Activated T-cell treated with anti-CD3 and anti-CD28 coated beads, Interleukin-2, amount 50 U/mL, for 4 hours (primary cell): Measurements from ENCODE around the gene NPFF. TPM values are rescaled to one million over a fixed set of nuclear protein-coding genes. Genes with fewer than 3 reads are reported as not detected.

ENCODE experiments used
- ATAC-seq, 2 donors: fragments of 200-7000 bp; cut with Tn5 transposase; one replicate each; pipeline ENCODE4 v1.10.0; 2021
- DNase-seq: peaks from one replicate; pipeline ENCODE4 v3.0.0-alpha.2; 2020
- H3K27me3 Mint-ChIP-seq: one replicate; pipeline ENCODE4 v1.8.0; 2021; ENCODE audit warnings: low read depth, mixed read lengths
- H3K36me3 Mint-ChIP-seq: one replicate; pipeline ENCODE4 v1.8.0; 2022; ENCODE audit warnings: mixed read lengths; ENCODE audit not compliant: insufficient read depth
- H3K4me1 Mint-ChIP-seq: one replicate; pipeline ENCODE4 v1.8.0; 2021; ENCODE audit warnings: low read depth, mixed read lengths
- H3K4me3 Mint-ChIP-seq: one replicate; pipeline ENCODE4 v1.8.0; 2021; ENCODE audit warnings: mild to moderate bottlenecking, moderate library complexity, mixed read lengths
- H3K9me3 Mint-ChIP-seq: one replicate; pipeline ENCODE4 v1.8.0; 2021; ENCODE audit warnings: mixed read lengths
- total RNA-seq, 3 donors: library from RNA; stranded (reverse); gene quantifications; one replicate each; pipeline ENCODE4 v1.2.1, GENCODE V29; 2021

Gene NPFF
- total RNA-seq, 3 donors from 2014 or later = not detected

DNA sequence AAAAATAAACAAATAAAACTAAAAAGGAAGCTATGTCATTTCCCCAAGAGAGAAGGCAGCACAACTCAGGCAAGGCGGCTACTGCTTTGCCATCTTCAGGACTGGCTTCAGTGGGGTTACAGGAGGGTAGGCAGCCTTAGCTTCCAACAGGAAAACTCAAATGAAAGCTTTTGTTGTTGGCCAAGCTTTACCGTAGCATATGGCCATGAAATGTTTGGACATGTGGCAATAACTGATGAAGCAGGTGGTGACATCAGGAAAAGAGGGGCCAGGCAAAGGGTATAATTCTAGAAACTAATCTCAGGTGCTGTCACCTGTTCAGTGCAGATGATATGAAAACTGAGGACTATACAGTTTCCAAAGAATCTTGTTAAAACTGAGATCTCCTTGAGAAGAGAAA is 22.8 kb upstream of the NPFF start:
- Mint-ChIP-seq H3K4me1 (no peaks in the 10 kb centered on the region), H3K36me3 (peaks cover 22% of the 10 kb centered on the region), H3K27me3 (no peaks in the 10 kb centered on the region), H3K9me3 (no peaks in the 10 kb centered on the region), H3K4me3 (no peak overlapping the region)
- no peak for DNase-seq
- ATAC-seq = no peak

DNA sequence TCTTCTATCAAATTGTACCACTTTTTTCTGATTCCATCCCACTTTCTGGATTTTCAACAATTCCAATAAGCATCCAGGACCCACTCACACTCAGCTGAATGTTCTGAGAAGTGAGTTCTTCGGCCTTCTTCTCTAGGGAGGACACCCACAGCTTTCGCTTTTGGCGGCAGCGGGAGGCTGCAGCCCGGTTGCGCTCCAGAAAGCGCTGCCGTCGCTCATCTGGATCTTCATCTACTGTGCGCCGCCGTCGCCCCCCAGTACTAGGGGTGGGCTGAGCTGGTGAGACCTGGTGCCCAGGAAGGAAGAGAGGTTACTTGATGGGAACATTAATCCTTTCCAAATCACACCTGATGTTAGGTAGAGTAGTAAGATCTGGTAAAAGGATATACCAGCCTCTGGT is 17.2 kb upstream of the NPFF start:
- ATAC-seq (no peak), DNase-seq (no peak)
- Mint-ChIP-seq H3K36me3 (peaks cover 19% of the 10 kb centered on the region), H3K4me1 (no peaks in the 10 kb centered on the region), H3K27me3 (no peaks in the 10 kb centered on the region), H3K9me3 (no peaks in the 10 kb centered on the region), H3K4me3 (no peak overlapping the region)

DNA sequence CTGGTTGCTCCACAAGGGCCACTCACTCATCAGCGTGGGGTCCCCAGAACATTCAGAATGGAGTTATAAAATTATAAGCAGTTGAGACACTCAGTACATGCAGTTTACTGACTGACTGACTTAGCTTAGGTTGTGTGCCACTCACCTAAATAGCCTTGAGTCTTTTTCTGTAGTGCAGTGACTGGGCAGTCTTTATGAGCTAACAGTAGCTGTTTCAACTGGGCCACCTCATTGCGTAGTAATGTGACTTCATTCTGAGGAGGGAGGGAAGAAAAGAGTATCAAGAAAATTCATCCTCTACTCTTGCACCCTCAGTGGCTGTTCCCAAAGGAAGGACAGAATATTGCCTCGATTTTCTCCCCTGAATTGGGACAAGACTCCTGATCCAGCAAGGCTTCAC is 15.8 kb upstream of the NPFF start:
- H3K9me3 Mint-ChIP-seq = no peaks in the 10 kb centered on the region
- peaks cover 17% of the 10 kb centered on the region for H3K36me3 Mint-ChIP-seq
- no peaks in the 10 kb centered on the region for H3K4me1 Mint-ChIP-seq
- ATAC-seq (no peak), DNase-seq (no peak)
- H3K4me3 Mint-ChIP-seq = no peak overlapping the region
- no peaks in the 10 kb centered on the region for H3K27me3 Mint-ChIP-seq

DNA sequence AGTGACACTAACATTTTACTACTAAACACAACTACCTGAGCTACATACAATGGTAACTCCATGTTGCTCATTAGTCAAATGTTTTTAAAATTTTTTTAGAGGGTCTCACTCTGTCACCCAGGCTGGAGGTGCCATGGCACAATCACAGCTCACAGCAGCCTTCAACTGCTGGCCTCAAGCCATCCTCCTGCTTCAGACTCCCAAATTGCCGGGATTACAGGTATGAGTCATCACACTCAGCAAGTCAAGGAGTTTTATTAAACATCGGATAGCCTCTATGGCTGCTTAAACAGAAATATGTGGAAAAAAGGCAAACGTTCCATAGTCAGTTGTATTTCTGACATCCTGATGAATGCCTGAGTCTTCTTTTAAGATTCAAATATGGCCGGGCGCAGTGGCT is 11.1 kb upstream of the NPFF start:
- Mint-ChIP-seq H3K36me3 (peaks cover 31% of the 10 kb centered on the region), H3K4me1 (no peaks in the 10 kb centered on the region), H3K27me3 (no peaks in the 10 kb centered on the region), H3K9me3 (no peaks in the 10 kb centered on the region), H3K4me3 (no peak overlapping the region)
- DNase-seq (no peak), ATAC-seq (no peak)

DNA sequence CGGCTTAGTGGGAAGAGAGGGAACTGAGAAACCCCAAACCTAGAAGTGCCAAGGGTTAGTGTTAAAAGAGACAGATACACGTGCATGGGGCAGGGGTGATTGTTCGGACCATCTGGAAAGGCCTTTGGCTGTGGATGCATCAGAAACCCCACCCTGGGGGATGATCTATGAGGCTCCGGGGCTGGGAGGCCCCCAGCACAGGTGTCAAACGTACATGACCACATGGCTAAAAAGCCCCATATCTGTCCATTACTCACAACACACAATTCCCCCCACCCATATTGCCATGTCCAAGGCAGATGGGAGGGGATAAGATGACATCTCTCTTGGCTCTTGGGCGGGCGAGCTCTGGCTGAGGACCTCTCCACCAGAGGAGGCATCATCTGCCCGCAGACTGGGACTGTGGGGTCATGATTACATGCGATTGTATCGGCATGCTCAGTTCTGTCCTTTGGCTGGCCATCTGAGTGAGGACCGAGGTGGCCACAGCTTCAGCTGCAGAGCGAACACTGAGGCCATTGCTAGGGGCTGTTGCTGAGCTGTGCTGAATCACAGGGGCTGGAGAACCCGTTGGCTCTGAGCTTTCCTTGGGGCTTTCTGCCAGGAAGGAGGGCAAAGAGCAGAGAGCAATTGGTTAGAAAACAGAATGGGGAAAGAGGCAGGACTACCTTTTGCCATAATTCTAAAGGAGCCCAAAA is 9.6 kb upstream of the NPFF start:
- Mint-ChIP-seq H3K4me1 (no peaks in the 10 kb centered on the region), H3K36me3 (peaks cover 36% of the 10 kb centered on the region), H3K27me3 (no peaks in the 10 kb centered on the region), H3K9me3 (no peaks in the 10 kb centered on the region), H3K4me3 (no peak overlapping the region)
- ATAC-seq (no peak), DNase-seq (no peak)

DNA sequence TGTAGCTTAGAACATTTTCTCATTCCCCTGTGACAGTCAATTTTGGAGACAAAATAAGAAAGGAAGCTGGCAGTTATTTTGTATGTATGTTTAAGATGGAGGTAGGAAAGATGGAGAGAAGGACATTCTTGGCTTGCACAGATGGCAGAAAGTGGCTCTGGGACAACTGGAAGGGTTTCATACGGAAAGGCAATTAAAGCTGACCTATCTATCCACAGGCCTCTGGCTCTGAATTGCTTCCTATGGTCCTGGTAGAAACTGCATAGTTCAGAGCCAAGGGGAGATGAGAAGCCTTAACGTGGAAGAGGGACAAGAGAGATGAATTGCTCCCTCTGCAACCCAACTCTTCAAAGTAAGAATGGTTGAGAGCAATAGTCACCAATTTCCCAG is 8.0 kb upstream of the NPFF start:
- H3K36me3 Mint-ChIP-seq = peaks cover 26% of the 10 kb centered on the region
- no peaks in the 10 kb centered on the region for H3K9me3 Mint-ChIP-seq
- no peaks in the 10 kb centered on the region for H3K27me3 Mint-ChIP-seq
- DNase-seq = no peak
- no peaks in the 10 kb centered on the region for H3K4me1 Mint-ChIP-seq
- no peak overlapping the region for H3K4me3 Mint-ChIP-seq
- no peak for ATAC-seq

DNA sequence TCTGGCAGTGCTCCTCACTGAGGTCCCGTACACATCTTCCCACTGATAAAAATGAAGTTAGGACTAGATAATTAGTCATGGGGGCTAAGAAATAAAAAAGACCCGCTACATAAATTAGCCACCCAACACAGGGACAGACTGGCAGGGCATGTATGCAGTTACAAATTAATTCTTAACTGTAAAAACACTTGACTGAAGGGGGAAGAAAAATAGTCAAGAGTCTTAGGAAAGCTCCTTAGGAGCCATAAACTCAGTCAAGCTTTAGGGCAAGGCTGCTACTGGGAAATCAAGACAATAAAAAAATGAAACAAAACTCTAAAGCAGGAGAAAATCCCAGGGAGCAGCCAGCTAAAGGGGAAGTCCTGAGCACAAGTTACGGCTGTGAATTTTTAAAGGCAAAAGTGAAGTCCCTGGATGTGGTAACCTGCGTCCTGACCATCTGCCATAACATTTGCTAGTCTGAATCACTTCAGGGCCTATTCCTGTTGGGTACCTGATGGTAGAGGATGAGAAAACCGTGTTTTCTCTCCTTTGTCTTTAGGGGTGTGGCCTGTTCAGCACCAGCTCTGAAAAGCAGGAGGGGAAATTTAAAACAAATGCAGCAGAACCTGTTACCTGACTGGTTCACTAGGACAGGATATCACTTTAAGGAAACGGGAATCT is 7.5 kb upstream of the NPFF start:
- DNase-seq = no peak

DNA sequence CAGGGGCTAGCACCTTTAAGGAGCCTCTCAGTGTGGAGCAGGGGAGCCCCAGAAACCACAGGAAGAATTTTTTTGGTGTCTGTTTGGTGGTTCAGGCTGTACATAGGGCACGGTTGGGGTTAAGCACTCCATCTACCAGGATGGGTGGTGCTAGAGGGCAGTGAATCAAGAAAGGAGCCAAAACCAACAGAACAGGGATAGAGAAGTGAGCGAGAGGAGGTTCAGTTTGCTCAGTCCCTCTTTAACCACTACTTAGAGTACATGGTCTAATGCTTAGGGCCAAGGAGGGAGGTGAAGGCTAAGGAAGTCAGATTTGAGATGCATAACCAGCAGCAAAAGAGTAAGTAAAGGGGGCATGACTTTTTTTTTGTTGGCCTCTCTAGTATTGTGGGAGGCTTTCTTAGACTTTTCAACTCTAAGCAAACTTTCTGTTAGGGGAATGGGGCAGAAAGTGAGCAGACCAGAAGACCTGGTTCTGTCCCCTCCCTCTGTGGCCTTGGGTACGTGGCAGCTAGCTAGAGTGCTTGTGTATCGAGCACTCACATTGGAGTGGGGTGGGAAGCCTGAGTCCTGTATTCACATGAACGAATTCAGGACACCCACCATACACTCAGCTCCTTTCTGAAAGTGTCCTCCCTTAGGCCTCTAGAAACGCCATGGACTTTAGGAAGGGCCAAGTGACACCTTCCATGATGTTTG is 6.6 kb upstream of the NPFF start:
- peaks cover 26% of the 10 kb centered on the region for H3K36me3 Mint-ChIP-seq
- no peaks in the 10 kb centered on the region for H3K9me3 Mint-ChIP-seq
- DNase-seq = no peak
- no peak overlapping the region for H3K4me3 Mint-ChIP-seq
- peaks cover under 1% of the 10 kb centered on the region for H3K4me1 Mint-ChIP-seq
- no peaks in the 10 kb centered on the region for H3K27me3 Mint-ChIP-seq
- ATAC-seq = no peak

More for the DNA sequence above, 7.5 kb upstream of the NPFF start:
- no peaks in the 10 kb centered on the region for H3K4me1 Mint-ChIP-seq
- H3K27me3 Mint-ChIP-seq = no peaks in the 10 kb centered on the region
- peaks cover 26% of the 10 kb centered on the region for H3K36me3 Mint-ChIP-seq
- ATAC-seq = no peak
- no peaks in the 10 kb centered on the region for H3K9me3 Mint-ChIP-seq
- no peak overlapping the region for H3K4me3 Mint-ChIP-seq

DNA sequence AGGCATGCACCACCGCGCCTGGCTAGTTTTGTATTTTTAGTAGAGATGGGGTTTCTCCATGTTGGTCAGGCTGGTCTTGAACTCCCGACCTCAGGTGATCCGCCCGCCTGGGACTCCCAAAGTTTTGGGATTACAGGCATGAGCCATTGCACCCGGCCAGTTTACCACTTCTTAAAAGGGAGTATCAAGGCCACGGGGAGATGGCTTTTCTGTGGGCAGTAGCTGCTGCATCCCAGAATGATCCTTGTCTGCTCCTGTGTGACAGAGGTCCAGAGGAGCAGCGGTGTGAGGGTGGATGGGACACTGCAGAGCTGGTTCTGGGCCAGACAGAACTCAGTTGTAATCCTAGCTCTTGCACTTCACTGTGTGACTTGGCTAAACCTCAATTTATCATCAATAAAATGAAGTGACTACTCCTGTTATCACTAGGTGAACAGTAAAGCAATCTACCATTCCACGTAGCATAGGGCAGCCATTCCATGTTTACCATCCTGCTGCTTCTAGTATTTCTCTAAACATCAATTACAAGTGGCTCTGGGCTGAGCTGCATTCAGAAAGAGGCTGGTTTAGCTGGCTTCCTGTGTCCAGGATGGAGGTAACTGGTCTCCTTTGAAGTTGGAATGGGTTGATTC is 3.0 kb upstream of the NPFF start:
- peaks cover 18% of the 10 kb centered on the region for H3K36me3 Mint-ChIP-seq
- no peaks in the 10 kb centered on the region for H3K27me3 Mint-ChIP-seq
- H3K9me3 Mint-ChIP-seq = no peaks in the 10 kb centered on the region
- ATAC-seq (no peak), DNase-seq (no peak)
- no peak overlapping the region for H3K4me3 Mint-ChIP-seq
- H3K4me1 Mint-ChIP-seq = peaks cover 5% of the 10 kb centered on the region

DNA sequence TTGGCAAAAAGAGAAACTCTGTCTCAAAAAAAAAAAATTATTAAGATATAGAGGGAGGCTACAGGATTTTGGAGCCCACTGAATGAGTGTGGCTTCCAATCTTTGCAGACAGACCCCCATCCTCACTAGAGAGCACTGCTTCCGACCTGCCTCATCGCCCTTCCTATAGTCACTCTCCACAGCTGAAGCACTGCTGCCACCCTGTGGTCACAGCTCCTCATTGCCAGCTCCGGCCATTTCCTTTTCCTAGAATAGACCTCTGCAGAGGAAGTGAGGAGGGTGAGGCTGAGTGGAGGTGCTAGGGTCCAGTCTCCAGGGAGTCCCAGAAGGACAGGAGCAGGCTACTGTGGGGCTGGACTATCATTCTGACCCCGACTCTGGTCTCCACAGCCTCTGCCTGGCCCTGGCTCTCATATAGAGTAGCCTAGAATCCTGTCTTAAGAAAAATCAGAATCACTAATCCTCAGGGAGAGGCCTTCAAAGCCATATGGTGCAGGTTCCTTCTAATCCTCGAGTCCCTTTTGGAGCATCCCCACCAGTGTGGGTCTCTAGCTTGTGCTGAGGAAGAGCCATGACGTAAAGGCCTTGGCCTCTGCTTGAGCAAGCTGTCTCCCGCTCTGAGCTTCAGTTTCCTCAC is 1.4 kb upstream of the NPFF start:
- peak; percentile 80 for DNase-seq
- Mint-ChIP-seq H3K27me3 (no peaks in the 10 kb centered on the region), H3K36me3 (peaks cover 15% of the 10 kb centered on the region), H3K9me3 (no peaks in the 10 kb centered on the region), H3K4me1 (peaks cover 5% of the 10 kb centered on the region), H3K4me3 (no peak overlapping the region)
- ATAC-seq = peak; percentile 92 to 96

DNA sequence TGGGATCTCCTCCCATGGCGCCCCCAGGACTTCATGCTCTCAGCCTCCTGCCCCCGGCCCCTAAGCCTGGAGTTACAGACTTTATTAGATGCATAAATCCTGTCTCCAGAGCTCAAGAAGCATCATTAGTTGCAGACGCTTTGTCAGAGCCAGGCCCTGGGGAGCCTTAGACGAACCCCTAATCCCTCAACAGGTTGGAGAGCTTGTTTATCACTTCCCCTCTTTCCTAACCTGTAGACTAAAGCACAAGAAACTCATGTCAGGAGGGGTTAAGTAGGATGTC is 260 bp upstream of the NPFF start:
- peaks cover 14% of the 10 kb centered on the region for H3K36me3 Mint-ChIP-seq
- no peak for ATAC-seq
- no peak overlapping the region for H3K4me3 Mint-ChIP-seq
- peaks cover 12% of the 10 kb centered on the region for H3K4me1 Mint-ChIP-seq
- DNase-seq = no peak
- H3K27me3 Mint-ChIP-seq = no peaks in the 10 kb centered on the region
- H3K9me3 Mint-ChIP-seq = no peaks in the 10 kb centered on the region

DNA sequence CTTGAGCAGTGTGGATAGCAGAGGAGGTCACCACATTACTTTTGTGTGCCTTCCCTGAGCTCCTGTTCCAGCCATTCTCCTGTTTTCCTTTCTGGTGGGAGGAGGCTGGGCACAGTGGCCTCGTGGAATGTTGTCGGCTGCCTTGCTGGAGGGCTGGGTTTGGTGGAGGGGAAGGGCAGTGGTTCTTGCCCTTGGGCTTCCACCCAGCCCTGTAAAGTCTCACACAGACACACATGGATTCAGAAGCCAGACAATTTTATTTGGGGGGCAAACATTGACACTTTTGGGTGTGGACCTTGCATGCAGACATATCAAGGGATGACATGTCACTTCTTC is 866 bp downstream of the NPFF start:
- Mint-ChIP-seq H3K4me3 (no peak overlapping the region), H3K9me3 (no peaks in the 10 kb centered on the region), H3K27me3 (no peaks in the 10 kb centered on the region), H3K4me1 (peaks cover 19% of the 10 kb centered on the region), H3K36me3 (peaks cover 10% of the 10 kb centered on the region)
- ATAC-seq (no peak), DNase-seq (no peak)

DNA sequence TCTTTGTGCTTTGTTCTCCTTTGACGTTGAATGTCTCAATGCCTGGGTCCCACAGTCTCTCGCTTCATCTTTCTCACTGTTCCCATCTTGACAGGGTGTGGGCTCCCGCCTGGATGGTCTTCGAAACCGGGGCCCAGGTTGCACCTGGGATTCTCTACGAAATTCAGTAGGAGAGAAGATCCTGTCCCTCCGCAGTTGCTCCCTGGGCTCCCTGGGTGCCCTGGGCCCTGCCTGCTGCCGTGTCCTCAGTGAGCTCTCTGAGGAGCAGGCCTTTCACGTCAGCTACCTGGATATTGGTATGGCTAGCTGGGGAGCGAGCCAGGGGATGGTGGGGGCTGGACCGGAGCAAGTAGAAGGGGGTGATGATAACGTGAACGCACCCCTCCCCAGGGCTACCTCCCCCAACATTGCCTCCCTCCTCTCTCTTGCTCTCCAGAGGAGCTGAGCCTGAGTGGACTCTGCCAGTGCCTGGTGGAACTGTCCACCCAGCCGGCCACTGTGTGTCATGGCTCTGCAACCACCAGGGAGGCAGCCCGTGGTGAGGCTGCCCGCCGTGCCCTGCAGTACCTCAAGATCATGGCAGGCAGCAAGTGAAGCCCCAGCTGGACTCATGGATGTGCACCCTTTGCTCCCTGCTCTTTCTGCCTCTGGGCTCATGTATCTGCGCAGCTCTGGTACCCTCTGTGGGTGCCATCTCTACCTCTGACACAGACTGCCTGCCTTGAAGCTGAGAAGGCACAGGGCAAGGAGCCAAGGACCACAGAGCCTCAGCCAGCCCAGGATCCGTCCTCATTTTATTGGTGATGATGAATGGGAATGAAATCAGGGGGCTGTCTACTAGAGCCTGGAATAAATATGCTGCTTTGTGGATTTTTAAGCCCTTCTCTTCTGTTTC is 1.5 kb downstream of the NPFF start:
- no peaks in the 10 kb centered on the region for H3K27me3 Mint-ChIP-seq
- H3K4me3 Mint-ChIP-seq = no peak overlapping the region
- ATAC-seq (no peak), DNase-seq (no peak)
- H3K4me1 Mint-ChIP-seq = peaks cover 19% of the 10 kb centered on the region
- H3K9me3 Mint-ChIP-seq = no peaks in the 10 kb centered on the region
- H3K36me3 Mint-ChIP-seq = peaks cover 10% of the 10 kb centered on the region

DNA sequence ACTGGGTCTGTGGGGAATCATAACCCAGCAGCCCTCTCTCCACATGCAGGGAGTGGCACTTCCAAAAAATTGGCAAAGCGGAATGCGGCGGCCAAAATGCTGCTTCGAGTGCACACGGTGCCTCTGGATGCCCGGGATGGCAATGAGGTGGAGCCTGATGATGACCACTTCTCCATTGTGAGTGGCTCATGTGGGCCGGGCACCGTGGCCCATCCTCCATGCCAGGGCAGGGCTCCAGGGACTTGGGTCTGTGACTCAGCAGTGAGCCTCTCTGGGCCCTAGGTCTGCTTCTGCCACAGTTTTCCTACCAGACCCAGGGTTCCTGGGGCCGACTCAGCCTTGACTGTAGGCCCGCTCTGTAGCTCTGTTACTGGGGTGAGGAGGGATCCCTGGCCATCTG is 2.2 kb downstream of the NPFF start:
- Mint-ChIP-seq H3K36me3 (peaks cover 10% of the 10 kb centered on the region), H3K4me3 (no peak overlapping the region), H3K4me1 (peaks cover 21% of the 10 kb centered on the region), H3K27me3 (no peaks in the 10 kb centered on the region), H3K9me3 (no peaks in the 10 kb centered on the region)
- no peak for ATAC-seq
- no peak for DNase-seq
